ENCODE data around the gene VPS37B.
"Not testable (repeated sequence)": the region's sequence is repeated elsewhere in the genome, so short reads cannot be mapped to it uniquely, and the experiment has no call there.

Gene VPS37B

GRCh38 chr12:122882908-122883558 lies 12.9 kb downstream of the VPS37B start:
- no peak for DNase-seq (ENCODE audit: low read depth in 3 of 3)

- DNase-seq (ENCODE audit: low read depth in 3 of 3): peak in 1 of 3 donors; percentile 33
Observed at GRCh38 chr12:122880668-122881067, 15.3 kb downstream of the VPS37B start.

- no peak for DNase-seq (ENCODE audit: low read depth in 3 of 3)
Observed at GRCh38 chr12:122880155-122880667, 15.7 kb downstream of the VPS37B start.

- no peak for DNase-seq (ENCODE audit: low read depth in 3 of 3)
Observed at GRCh38 chr12:122878780-122879612, 16.9 kb downstream of the VPS37B start.

- no peak for DNase-seq (ENCODE audit: low read depth in 3 of 3)
Observed at GRCh38 chr12:122876731-122877130, 19.2 kb downstream of the VPS37B start.

- not testable (repeated sequence) for DNase-seq (ENCODE audit: low read depth in 3 of 3)
Observed at GRCh38 chr12:122876281-122876680, 19.6 kb downstream of the VPS37B start.

- DNase-seq (ENCODE audit: low read depth in 3 of 3): no peak
Observed at GRCh38 chr12:122875590-122876220, 20.2 kb downstream of the VPS37B start.

GRCh38 chr12:122874081-122874480 lies 21.8 kb downstream of the VPS37B start:
- DNase-seq (ENCODE audit: low read depth in 3 of 3): peak in 1 of 3 donors; percentile 31

- DNase-seq (ENCODE audit: low read depth in 3 of 3): no peak
Observed at GRCh38 chr12:122873540-122873939, 22.4 kb downstream of the VPS37B start.

GRCh38 chr12:122872815-122873361 lies 23.0 kb downstream of the VPS37B start:
- DNase-seq (ENCODE audit: low read depth in 3 of 3): no peak

GRCh38 chr12:122871851-122872780 lies 23.8 kb downstream of the VPS37B start:
- DNase-seq (ENCODE audit: low read depth in 3 of 3): peak in 2 of 3 donors; percentile 49 to 51

- DNase-seq (ENCODE audit: low read depth in 3 of 3): no peak
Observed at GRCh38 chr12:122870867-122871664, 24.9 kb downstream of the VPS37B start.

GRCh38 chr12:122870163-122870842 lies 25.6 kb downstream of the VPS37B start:
- DNase-seq (ENCODE audit: low read depth in 3 of 3): no peak

- DNase-seq (ENCODE audit: low read depth in 3 of 3): no peak
Observed at GRCh38 chr12:122869207-122869973, 26.5 kb downstream of the VPS37B start.

- DNase-seq (ENCODE audit: low read depth in 3 of 3): no peak
Observed at GRCh38 chr12:122868471-122869177, 27.3 kb downstream of the VPS37B start.

GRCh38 chr12:122867691-122868461 lies 28.0 kb downstream of the VPS37B start:
- DNase-seq (ENCODE audit: low read depth in 3 of 3): no peak

- DNase-seq (ENCODE audit: low read depth in 3 of 3): no peak
Observed at GRCh38 chr12:122866950-122867607, 28.8 kb downstream of the VPS37B start.

Measured in stimulated activated CD4-positive, alpha-beta T cell treated with anti-CD3 and anti-CD28 coated beads, TNF-alpha, amount 100 ng/mL, for 48 hours (primary cell).